ENCODE results near the gene CRADD. TPM values are rescaled to one million over a fixed set of nuclear protein-coding genes. Genes with fewer than 3 reads are reported as not detected.

Gene CRADD
- total RNA-seq, 1 experiment from 2014 or later: 7.6 TPM

DNA sequence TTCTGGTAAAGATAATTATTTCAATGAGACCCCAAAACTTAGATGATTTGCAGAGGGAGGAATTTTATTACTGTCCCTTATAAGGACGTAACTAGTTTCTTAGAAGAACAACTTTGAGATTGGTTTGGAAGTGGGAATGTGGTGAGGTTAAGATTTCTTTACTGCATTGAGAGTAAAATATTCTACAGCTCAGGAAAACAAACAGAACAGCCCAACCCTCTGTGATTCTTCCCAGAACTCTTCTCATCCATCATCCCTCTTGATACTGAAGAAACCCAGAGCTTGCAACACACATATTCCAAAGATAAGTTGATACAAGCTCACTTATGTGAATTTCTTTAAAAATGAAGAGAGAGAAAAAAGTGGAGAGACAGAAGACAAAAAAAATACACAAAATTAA lies 234.2 kb downstream of the CRADD start:
- no peak overlapping the region for H2BK20ac ChIP-seq (ENCODE audit: low read depth, low read length, poor library complexity, severe bottlenecking)
- Mint-ChIP-seq H3K27me3 (ENCODE audit: low read depth) (no peaks in the 10 kb centered on the region), H3K27ac (no peak overlapping the region)

More for the DNA sequence above, 234.2 kb downstream of the CRADD start:
- no peak overlapping the region for H3K4me3 Mint-ChIP-seq
- TF ChIP-seq, protein P1, sequence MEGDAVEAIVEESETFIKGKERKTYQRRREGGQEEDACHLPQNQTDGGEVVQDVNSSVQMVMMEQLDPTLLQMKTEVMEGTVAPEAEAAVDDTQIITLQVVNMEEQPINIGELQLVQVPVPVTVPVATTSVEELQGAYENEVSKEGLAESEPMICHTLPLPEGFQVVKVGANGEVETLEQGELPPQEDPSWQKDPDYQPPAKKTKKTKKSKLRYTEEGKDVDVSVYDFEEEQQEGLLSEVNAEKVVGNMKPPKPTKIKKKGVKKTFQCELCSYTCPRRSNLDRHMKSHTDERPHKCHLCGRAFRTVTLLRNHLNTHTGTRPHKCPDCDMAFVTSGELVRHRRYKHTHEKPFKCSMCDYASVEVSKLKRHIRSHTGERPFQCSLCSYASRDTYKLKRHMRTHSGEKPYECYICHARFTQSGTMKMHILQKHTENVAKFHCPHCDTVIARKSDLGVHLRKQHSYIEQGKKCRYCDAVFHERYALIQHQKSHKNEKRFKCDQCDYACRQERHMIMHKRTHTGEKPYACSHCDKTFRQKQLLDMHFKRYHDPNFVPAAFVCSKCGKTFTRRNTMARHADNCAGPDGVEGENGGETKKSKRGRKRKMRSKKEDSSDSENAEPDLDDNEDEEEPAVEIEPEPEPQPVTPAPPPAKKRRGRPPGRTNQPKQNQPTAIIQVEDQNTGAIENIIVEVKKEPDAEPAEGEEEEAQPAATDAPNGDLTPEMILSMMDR (conservative IDR thresholded peaks at IDR 0.05): no peak
- H3K23ac ChIP-seq (ENCODE audit: insufficient read length, low read depth, low read length): no peak overlapping the region
- no peak overlapping the region for H3K9ac ChIP-seq (ENCODE audit: extremely low read depth, insufficient read length, low read length)
- no peak overlapping the region for H2BK15ac ChIP-seq (ENCODE audit: low read depth, low read length)
- H3K9me3 ChIP-seq (ENCODE audit: control insufficient read depth, low read depth, low read length): no peaks in the 10 kb centered on the region
- no peak overlapping the region for H3K4me2 ChIP-seq (ENCODE audit: insufficient read depth, insufficient read length, low read length)
- DNase-seq: no peak
- no peak overlapping the region for H2AK5ac ChIP-seq (ENCODE audit: insufficient read length, low read length)
- no peak overlapping the region for H2AFZ ChIP-seq (ENCODE audit: low read length)
- H3K4ac ChIP-seq (ENCODE audit: low read depth, low read length): no peak overlapping the region
- no peaks in the 10 kb centered on the region; a peak in 1 of 4 replicates for H3K4me1 Mint-ChIP-seq
- H4K91ac ChIP-seq (ENCODE audit: insufficient read length, low read depth, low read length): no peak overlapping the region
- no peaks in the 10 kb centered on the region for H3K4me1 ChIP-seq (ENCODE audit: insufficient read depth, low read length)
- no peak overlapping the region for H4K5ac ChIP-seq (ENCODE audit: insufficient read length, low read depth, low read length)
- H4K8ac ChIP-seq (replicated peaks; ENCODE audit: insufficient read length, low read depth, low read length): no peak overlapping the region
- no peaks in the 10 kb centered on the region for H3K79me2 ChIP-seq (ENCODE audit: insufficient read depth, low read length)
- peaks cover 0 to 2% of the 10 kb centered on the region in 2 experiments; a peak in 1 of 5 replicates for H3K9me3 Mint-ChIP-seq
- H3K79me1 ChIP-seq (ENCODE audit: insufficient read depth, low read depth, low read length, poor library complexity, severe bottlenecking): no peaks in the 10 kb centered on the region
- H3K23me2 ChIP-seq (ENCODE audit: insufficient read length, low read depth, low read length, poor library complexity, severe bottlenecking): no peaks in the 10 kb centered on the region
- H3K36me3 Mint-ChIP-seq (ENCODE audit: insufficient read depth in 1 of 3, low read depth in 3 of 3): no peaks in the 10 kb centered on the region
- WGBS (ENCODE audit: extremely low coverage, insufficient read length, low lambda C conversion rate): no CpG with 5 or more reads among the region's 1 CpG
- no peak overlapping the region for H3K14ac ChIP-seq (ENCODE audit: insufficient read depth, low read length)
- H3K27ac ChIP-seq (ENCODE audit: insufficient read length, low read depth, low read length): no peak overlapping the region
- no peaks in the 10 kb centered on the region for H4K20me1 ChIP-seq (ENCODE audit: control insufficient read depth, insufficient read depth, insufficient read length)
- H3K18ac ChIP-seq (ENCODE audit: insufficient read length, low read depth, low read length): no peak overlapping the region
- H2BK120ac ChIP-seq (ENCODE audit: low read depth, low read length, poor library complexity, severe bottlenecking): no peak overlapping the region
- H3T11ph ChIP-seq (ENCODE audit: low read length): no peak overlapping the region
- no peak overlapping the region for H3K56ac ChIP-seq (ENCODE audit: insufficient read length, low read depth, low read length)
- no peaks in the 10 kb centered on the region for H3K27me3 ChIP-seq (ENCODE audit: insufficient read depth, low read length)
- no peak overlapping the region for H2BK12ac ChIP-seq (ENCODE audit: insufficient read length, low read depth, low read length)
- no peak overlapping the region for H2BK5ac ChIP-seq (ENCODE audit: insufficient read length, low read length)

All from H9 (cell line).